PC-9 (cell line): ENCODE measurements around the gene CASR.

ENCODE experiments used
- CTCF ChIP-seq: fragments of 200-600 bp; sonication (generic); conservative IDR thresholded peaks from 2 replicates; pipeline ENCODE4 v1.6.1; 2017; ENCODE audit warnings: mixed run types, antibody characterized with exemption, mild to moderate bottlenecking, moderate library complexity
- EZH2 ChIP-seq: fragments of 200-600 bp; sonication (generic); IDR thresholded peaks from 2 replicates; pipeline ENCODE4 v1.8.0; 2017; ENCODE audit warnings: antibody characterized with exemption, low read depth

GRCh38 chr3:122310361-122310760 is 126.9 kb downstream of the CASR start:
- TF ChIP-seq CTCF (no peak), EZH2 (no peak)
